ENCODE results near the gene NPFF.

NPFF gene

DNA sequence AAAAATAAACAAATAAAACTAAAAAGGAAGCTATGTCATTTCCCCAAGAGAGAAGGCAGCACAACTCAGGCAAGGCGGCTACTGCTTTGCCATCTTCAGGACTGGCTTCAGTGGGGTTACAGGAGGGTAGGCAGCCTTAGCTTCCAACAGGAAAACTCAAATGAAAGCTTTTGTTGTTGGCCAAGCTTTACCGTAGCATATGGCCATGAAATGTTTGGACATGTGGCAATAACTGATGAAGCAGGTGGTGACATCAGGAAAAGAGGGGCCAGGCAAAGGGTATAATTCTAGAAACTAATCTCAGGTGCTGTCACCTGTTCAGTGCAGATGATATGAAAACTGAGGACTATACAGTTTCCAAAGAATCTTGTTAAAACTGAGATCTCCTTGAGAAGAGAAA lies 22.8 kb upstream of the NPFF start:
- Mint-ChIP-seq H3K36me3 (peaks cover 9% of the 10 kb centered on the region), H3K4me1 (ENCODE audit: low read depth) (no peaks in the 10 kb centered on the region), H3K4me3 (no peak overlapping the region), H3K9me3 (ENCODE audit: low read depth) (no peaks in the 10 kb centered on the region), H3K27me3 (no peaks in the 10 kb centered on the region), H3K27ac (no peak overlapping the region)

DNA sequence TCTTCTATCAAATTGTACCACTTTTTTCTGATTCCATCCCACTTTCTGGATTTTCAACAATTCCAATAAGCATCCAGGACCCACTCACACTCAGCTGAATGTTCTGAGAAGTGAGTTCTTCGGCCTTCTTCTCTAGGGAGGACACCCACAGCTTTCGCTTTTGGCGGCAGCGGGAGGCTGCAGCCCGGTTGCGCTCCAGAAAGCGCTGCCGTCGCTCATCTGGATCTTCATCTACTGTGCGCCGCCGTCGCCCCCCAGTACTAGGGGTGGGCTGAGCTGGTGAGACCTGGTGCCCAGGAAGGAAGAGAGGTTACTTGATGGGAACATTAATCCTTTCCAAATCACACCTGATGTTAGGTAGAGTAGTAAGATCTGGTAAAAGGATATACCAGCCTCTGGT lies 17.2 kb upstream of the NPFF start:
- H3K4me3 Mint-ChIP-seq: no peak overlapping the region
- no peak overlapping the region for H3K27ac Mint-ChIP-seq
- no peaks in the 10 kb centered on the region for H3K27me3 Mint-ChIP-seq
- peaks cover 9% of the 10 kb centered on the region for H3K36me3 Mint-ChIP-seq
- peaks cover 2% of the 10 kb centered on the region for H3K4me1 Mint-ChIP-seq (ENCODE audit: low read depth)
- no peaks in the 10 kb centered on the region for H3K9me3 Mint-ChIP-seq (ENCODE audit: low read depth)

DNA sequence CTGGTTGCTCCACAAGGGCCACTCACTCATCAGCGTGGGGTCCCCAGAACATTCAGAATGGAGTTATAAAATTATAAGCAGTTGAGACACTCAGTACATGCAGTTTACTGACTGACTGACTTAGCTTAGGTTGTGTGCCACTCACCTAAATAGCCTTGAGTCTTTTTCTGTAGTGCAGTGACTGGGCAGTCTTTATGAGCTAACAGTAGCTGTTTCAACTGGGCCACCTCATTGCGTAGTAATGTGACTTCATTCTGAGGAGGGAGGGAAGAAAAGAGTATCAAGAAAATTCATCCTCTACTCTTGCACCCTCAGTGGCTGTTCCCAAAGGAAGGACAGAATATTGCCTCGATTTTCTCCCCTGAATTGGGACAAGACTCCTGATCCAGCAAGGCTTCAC lies 15.8 kb upstream of the NPFF start:
- no peaks in the 10 kb centered on the region for H3K27me3 Mint-ChIP-seq
- H3K36me3 Mint-ChIP-seq: peaks cover 9% of the 10 kb centered on the region
- H3K27ac Mint-ChIP-seq: no peak overlapping the region

DNA sequence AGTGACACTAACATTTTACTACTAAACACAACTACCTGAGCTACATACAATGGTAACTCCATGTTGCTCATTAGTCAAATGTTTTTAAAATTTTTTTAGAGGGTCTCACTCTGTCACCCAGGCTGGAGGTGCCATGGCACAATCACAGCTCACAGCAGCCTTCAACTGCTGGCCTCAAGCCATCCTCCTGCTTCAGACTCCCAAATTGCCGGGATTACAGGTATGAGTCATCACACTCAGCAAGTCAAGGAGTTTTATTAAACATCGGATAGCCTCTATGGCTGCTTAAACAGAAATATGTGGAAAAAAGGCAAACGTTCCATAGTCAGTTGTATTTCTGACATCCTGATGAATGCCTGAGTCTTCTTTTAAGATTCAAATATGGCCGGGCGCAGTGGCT lies 11.1 kb upstream of the NPFF start:
- H3K27ac Mint-ChIP-seq: no peak overlapping the region
- peaks cover 2% of the 10 kb centered on the region for H3K4me1 Mint-ChIP-seq (ENCODE audit: low read depth)
- no peaks in the 10 kb centered on the region for H3K27me3 Mint-ChIP-seq
- H3K9me3 Mint-ChIP-seq (ENCODE audit: low read depth): no peaks in the 10 kb centered on the region
- peaks cover 9% of the 10 kb centered on the region for H3K36me3 Mint-ChIP-seq
- no peak overlapping the region for H3K4me3 Mint-ChIP-seq

More for the DNA sequence above, 15.8 kb upstream of the NPFF start:
- peaks cover 2% of the 10 kb centered on the region for H3K4me1 Mint-ChIP-seq (ENCODE audit: low read depth)
- H3K9me3 Mint-ChIP-seq (ENCODE audit: low read depth): no peaks in the 10 kb centered on the region
- no peak overlapping the region for H3K4me3 Mint-ChIP-seq

DNA sequence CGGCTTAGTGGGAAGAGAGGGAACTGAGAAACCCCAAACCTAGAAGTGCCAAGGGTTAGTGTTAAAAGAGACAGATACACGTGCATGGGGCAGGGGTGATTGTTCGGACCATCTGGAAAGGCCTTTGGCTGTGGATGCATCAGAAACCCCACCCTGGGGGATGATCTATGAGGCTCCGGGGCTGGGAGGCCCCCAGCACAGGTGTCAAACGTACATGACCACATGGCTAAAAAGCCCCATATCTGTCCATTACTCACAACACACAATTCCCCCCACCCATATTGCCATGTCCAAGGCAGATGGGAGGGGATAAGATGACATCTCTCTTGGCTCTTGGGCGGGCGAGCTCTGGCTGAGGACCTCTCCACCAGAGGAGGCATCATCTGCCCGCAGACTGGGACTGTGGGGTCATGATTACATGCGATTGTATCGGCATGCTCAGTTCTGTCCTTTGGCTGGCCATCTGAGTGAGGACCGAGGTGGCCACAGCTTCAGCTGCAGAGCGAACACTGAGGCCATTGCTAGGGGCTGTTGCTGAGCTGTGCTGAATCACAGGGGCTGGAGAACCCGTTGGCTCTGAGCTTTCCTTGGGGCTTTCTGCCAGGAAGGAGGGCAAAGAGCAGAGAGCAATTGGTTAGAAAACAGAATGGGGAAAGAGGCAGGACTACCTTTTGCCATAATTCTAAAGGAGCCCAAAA lies 9.6 kb upstream of the NPFF start:
- H3K27ac Mint-ChIP-seq: no peak overlapping the region

DNA sequence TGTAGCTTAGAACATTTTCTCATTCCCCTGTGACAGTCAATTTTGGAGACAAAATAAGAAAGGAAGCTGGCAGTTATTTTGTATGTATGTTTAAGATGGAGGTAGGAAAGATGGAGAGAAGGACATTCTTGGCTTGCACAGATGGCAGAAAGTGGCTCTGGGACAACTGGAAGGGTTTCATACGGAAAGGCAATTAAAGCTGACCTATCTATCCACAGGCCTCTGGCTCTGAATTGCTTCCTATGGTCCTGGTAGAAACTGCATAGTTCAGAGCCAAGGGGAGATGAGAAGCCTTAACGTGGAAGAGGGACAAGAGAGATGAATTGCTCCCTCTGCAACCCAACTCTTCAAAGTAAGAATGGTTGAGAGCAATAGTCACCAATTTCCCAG lies 8.0 kb upstream of the NPFF start:
- no peaks in the 10 kb centered on the region for H3K9me3 Mint-ChIP-seq (ENCODE audit: low read depth)
- no peaks in the 10 kb centered on the region for H3K4me1 Mint-ChIP-seq (ENCODE audit: low read depth)
- H3K27ac Mint-ChIP-seq: no peak overlapping the region
- H3K36me3 Mint-ChIP-seq: no peaks in the 10 kb centered on the region
- no peak overlapping the region for H3K4me3 Mint-ChIP-seq
- no peaks in the 10 kb centered on the region for H3K27me3 Mint-ChIP-seq

More for the DNA sequence above, 9.6 kb upstream of the NPFF start:
- H3K27me3 Mint-ChIP-seq: no peaks in the 10 kb centered on the region
- peaks cover 2% of the 10 kb centered on the region for H3K4me1 Mint-ChIP-seq (ENCODE audit: low read depth)
- H3K4me3 Mint-ChIP-seq: no peak overlapping the region
- no peaks in the 10 kb centered on the region for H3K9me3 Mint-ChIP-seq (ENCODE audit: low read depth)
- peaks cover 7% of the 10 kb centered on the region for H3K36me3 Mint-ChIP-seq

DNA sequence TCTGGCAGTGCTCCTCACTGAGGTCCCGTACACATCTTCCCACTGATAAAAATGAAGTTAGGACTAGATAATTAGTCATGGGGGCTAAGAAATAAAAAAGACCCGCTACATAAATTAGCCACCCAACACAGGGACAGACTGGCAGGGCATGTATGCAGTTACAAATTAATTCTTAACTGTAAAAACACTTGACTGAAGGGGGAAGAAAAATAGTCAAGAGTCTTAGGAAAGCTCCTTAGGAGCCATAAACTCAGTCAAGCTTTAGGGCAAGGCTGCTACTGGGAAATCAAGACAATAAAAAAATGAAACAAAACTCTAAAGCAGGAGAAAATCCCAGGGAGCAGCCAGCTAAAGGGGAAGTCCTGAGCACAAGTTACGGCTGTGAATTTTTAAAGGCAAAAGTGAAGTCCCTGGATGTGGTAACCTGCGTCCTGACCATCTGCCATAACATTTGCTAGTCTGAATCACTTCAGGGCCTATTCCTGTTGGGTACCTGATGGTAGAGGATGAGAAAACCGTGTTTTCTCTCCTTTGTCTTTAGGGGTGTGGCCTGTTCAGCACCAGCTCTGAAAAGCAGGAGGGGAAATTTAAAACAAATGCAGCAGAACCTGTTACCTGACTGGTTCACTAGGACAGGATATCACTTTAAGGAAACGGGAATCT lies 7.5 kb upstream of the NPFF start:
- Mint-ChIP-seq H3K4me1 (ENCODE audit: low read depth) (no peaks in the 10 kb centered on the region), H3K36me3 (no peaks in the 10 kb centered on the region), H3K27me3 (no peaks in the 10 kb centered on the region), H3K27ac (peak overlapping the region; percentile 22), H3K9me3 (ENCODE audit: low read depth) (no peaks in the 10 kb centered on the region), H3K4me3 (no peak overlapping the region)

DNA sequence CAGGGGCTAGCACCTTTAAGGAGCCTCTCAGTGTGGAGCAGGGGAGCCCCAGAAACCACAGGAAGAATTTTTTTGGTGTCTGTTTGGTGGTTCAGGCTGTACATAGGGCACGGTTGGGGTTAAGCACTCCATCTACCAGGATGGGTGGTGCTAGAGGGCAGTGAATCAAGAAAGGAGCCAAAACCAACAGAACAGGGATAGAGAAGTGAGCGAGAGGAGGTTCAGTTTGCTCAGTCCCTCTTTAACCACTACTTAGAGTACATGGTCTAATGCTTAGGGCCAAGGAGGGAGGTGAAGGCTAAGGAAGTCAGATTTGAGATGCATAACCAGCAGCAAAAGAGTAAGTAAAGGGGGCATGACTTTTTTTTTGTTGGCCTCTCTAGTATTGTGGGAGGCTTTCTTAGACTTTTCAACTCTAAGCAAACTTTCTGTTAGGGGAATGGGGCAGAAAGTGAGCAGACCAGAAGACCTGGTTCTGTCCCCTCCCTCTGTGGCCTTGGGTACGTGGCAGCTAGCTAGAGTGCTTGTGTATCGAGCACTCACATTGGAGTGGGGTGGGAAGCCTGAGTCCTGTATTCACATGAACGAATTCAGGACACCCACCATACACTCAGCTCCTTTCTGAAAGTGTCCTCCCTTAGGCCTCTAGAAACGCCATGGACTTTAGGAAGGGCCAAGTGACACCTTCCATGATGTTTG lies 6.6 kb upstream of the NPFF start:
- H3K9me3 Mint-ChIP-seq (ENCODE audit: low read depth): no peaks in the 10 kb centered on the region
- no peak overlapping the region for H3K4me3 Mint-ChIP-seq

DNA sequence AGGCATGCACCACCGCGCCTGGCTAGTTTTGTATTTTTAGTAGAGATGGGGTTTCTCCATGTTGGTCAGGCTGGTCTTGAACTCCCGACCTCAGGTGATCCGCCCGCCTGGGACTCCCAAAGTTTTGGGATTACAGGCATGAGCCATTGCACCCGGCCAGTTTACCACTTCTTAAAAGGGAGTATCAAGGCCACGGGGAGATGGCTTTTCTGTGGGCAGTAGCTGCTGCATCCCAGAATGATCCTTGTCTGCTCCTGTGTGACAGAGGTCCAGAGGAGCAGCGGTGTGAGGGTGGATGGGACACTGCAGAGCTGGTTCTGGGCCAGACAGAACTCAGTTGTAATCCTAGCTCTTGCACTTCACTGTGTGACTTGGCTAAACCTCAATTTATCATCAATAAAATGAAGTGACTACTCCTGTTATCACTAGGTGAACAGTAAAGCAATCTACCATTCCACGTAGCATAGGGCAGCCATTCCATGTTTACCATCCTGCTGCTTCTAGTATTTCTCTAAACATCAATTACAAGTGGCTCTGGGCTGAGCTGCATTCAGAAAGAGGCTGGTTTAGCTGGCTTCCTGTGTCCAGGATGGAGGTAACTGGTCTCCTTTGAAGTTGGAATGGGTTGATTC lies 3.0 kb upstream of the NPFF start:
- Mint-ChIP-seq H3K4me1 (ENCODE audit: low read depth) (peaks cover 8% of the 10 kb centered on the region), H3K9me3 (ENCODE audit: low read depth) (no peaks in the 10 kb centered on the region), H3K36me3 (no peaks in the 10 kb centered on the region), H3K4me3 (no peak overlapping the region), H3K27me3 (no peaks in the 10 kb centered on the region), H3K27ac (no peak overlapping the region)

More for the DNA sequence above, 6.6 kb upstream of the NPFF start:
- Mint-ChIP-seq H3K27ac (peak overlapping the region; percentile 47), H3K27me3 (no peaks in the 10 kb centered on the region), H3K4me1 (ENCODE audit: low read depth) (peaks cover 2% of the 10 kb centered on the region), H3K36me3 (no peaks in the 10 kb centered on the region)

DNA sequence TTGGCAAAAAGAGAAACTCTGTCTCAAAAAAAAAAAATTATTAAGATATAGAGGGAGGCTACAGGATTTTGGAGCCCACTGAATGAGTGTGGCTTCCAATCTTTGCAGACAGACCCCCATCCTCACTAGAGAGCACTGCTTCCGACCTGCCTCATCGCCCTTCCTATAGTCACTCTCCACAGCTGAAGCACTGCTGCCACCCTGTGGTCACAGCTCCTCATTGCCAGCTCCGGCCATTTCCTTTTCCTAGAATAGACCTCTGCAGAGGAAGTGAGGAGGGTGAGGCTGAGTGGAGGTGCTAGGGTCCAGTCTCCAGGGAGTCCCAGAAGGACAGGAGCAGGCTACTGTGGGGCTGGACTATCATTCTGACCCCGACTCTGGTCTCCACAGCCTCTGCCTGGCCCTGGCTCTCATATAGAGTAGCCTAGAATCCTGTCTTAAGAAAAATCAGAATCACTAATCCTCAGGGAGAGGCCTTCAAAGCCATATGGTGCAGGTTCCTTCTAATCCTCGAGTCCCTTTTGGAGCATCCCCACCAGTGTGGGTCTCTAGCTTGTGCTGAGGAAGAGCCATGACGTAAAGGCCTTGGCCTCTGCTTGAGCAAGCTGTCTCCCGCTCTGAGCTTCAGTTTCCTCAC lies 1.4 kb upstream of the NPFF start:
- no peaks in the 10 kb centered on the region for H3K27me3 Mint-ChIP-seq
- H3K27ac Mint-ChIP-seq: peak overlapping the region; percentile 51
- no peak overlapping the region for H3K4me3 Mint-ChIP-seq
- no peaks in the 10 kb centered on the region for H3K9me3 Mint-ChIP-seq (ENCODE audit: low read depth)
- peaks cover 8% of the 10 kb centered on the region for H3K4me1 Mint-ChIP-seq (ENCODE audit: low read depth)
- H3K36me3 Mint-ChIP-seq: no peaks in the 10 kb centered on the region

DNA sequence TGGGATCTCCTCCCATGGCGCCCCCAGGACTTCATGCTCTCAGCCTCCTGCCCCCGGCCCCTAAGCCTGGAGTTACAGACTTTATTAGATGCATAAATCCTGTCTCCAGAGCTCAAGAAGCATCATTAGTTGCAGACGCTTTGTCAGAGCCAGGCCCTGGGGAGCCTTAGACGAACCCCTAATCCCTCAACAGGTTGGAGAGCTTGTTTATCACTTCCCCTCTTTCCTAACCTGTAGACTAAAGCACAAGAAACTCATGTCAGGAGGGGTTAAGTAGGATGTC lies 260 bp upstream of the NPFF start:
- H3K4me3 Mint-ChIP-seq: no peak overlapping the region
- H3K36me3 Mint-ChIP-seq: no peaks in the 10 kb centered on the region
- no peaks in the 10 kb centered on the region for H3K9me3 Mint-ChIP-seq (ENCODE audit: low read depth)
- H3K27ac Mint-ChIP-seq: no peak overlapping the region
- no peaks in the 10 kb centered on the region for H3K27me3 Mint-ChIP-seq
- peaks cover 10% of the 10 kb centered on the region for H3K4me1 Mint-ChIP-seq (ENCODE audit: low read depth)

DNA sequence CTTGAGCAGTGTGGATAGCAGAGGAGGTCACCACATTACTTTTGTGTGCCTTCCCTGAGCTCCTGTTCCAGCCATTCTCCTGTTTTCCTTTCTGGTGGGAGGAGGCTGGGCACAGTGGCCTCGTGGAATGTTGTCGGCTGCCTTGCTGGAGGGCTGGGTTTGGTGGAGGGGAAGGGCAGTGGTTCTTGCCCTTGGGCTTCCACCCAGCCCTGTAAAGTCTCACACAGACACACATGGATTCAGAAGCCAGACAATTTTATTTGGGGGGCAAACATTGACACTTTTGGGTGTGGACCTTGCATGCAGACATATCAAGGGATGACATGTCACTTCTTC lies 866 bp downstream of the NPFF start:
- Mint-ChIP-seq H3K36me3 (no peaks in the 10 kb centered on the region), H3K4me3 (no peak overlapping the region), H3K9me3 (ENCODE audit: low read depth) (no peaks in the 10 kb centered on the region), H3K27me3 (no peaks in the 10 kb centered on the region), H3K27ac (no peak overlapping the region), H3K4me1 (ENCODE audit: low read depth) (peaks cover 16% of the 10 kb centered on the region)

DNA sequence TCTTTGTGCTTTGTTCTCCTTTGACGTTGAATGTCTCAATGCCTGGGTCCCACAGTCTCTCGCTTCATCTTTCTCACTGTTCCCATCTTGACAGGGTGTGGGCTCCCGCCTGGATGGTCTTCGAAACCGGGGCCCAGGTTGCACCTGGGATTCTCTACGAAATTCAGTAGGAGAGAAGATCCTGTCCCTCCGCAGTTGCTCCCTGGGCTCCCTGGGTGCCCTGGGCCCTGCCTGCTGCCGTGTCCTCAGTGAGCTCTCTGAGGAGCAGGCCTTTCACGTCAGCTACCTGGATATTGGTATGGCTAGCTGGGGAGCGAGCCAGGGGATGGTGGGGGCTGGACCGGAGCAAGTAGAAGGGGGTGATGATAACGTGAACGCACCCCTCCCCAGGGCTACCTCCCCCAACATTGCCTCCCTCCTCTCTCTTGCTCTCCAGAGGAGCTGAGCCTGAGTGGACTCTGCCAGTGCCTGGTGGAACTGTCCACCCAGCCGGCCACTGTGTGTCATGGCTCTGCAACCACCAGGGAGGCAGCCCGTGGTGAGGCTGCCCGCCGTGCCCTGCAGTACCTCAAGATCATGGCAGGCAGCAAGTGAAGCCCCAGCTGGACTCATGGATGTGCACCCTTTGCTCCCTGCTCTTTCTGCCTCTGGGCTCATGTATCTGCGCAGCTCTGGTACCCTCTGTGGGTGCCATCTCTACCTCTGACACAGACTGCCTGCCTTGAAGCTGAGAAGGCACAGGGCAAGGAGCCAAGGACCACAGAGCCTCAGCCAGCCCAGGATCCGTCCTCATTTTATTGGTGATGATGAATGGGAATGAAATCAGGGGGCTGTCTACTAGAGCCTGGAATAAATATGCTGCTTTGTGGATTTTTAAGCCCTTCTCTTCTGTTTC lies 1.5 kb downstream of the NPFF start:
- Mint-ChIP-seq H3K36me3 (no peaks in the 10 kb centered on the region), H3K4me3 (no peak overlapping the region), H3K4me1 (ENCODE audit: low read depth) (peaks cover 16% of the 10 kb centered on the region), H3K27ac (no peak overlapping the region), H3K27me3 (no peaks in the 10 kb centered on the region), H3K9me3 (ENCODE audit: low read depth) (no peaks in the 10 kb centered on the region)

DNA sequence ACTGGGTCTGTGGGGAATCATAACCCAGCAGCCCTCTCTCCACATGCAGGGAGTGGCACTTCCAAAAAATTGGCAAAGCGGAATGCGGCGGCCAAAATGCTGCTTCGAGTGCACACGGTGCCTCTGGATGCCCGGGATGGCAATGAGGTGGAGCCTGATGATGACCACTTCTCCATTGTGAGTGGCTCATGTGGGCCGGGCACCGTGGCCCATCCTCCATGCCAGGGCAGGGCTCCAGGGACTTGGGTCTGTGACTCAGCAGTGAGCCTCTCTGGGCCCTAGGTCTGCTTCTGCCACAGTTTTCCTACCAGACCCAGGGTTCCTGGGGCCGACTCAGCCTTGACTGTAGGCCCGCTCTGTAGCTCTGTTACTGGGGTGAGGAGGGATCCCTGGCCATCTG lies 2.2 kb downstream of the NPFF start:
- no peak overlapping the region for H3K27ac Mint-ChIP-seq
- H3K4me3 Mint-ChIP-seq: no peak overlapping the region
- H3K27me3 Mint-ChIP-seq: no peaks in the 10 kb centered on the region
- H3K4me1 Mint-ChIP-seq (ENCODE audit: low read depth): peaks cover 20% of the 10 kb centered on the region
- H3K9me3 Mint-ChIP-seq (ENCODE audit: low read depth): no peaks in the 10 kb centered on the region
- H3K36me3 Mint-ChIP-seq: no peaks in the 10 kb centered on the region

All from activated naive CD8-positive, alpha-beta T cell (primary cell).